A673 (cell line): ENCODE results near the gene ADGRD1.

Experiments used
- EZH2 ChIP-seq: fragments of 200-600 bp; sonication (generic); IDR thresholded peaks from 2 replicates; pipeline ENCODE4 v1.6.1; 2017; ENCODE audit warnings: borderline replicate concordance, low read depth, mild to moderate bottlenecking, mixed read lengths, antibody characterized with exemption, low read length; ENCODE audit not compliant: poor library complexity, severe bottlenecking
- TF ChIP-seq, protein P1 (sequence below): fragments of 300-800, 200-600 bp; sonication (generic); conservative IDR thresholded peaks from 2 replicates; pipeline ENCODE4 v1.5.1; 2017; ENCODE audit warnings: low read depth, mild to moderate bottlenecking, antibody characterized with exemption, low read length, moderate library complexity, mixed read lengths

DNA sequence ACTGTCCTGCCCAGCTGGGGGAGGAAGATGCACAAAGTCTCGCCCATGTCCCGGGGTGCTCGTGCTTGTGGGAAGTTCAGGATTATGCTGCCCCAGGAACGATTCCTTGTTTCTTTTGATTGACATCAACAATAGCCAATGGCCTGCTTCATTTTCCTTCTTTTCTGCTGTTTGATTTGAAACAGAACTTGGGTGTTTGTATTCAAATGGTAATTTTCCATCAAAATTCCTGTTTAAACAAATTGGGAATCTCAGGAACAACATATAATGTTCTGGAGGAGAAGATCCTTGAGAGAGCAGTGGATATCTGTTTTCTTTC, 97.4 kb downstream of the ADGRD1 start:
- TF ChIP-seq, protein P1, sequence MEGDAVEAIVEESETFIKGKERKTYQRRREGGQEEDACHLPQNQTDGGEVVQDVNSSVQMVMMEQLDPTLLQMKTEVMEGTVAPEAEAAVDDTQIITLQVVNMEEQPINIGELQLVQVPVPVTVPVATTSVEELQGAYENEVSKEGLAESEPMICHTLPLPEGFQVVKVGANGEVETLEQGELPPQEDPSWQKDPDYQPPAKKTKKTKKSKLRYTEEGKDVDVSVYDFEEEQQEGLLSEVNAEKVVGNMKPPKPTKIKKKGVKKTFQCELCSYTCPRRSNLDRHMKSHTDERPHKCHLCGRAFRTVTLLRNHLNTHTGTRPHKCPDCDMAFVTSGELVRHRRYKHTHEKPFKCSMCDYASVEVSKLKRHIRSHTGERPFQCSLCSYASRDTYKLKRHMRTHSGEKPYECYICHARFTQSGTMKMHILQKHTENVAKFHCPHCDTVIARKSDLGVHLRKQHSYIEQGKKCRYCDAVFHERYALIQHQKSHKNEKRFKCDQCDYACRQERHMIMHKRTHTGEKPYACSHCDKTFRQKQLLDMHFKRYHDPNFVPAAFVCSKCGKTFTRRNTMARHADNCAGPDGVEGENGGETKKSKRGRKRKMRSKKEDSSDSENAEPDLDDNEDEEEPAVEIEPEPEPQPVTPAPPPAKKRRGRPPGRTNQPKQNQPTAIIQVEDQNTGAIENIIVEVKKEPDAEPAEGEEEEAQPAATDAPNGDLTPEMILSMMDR, result no peak
- no peak for TF ChIP-seq EZH2
